H1 (cell line): Measurements from ENCODE around the gene CELF4. TPM values are rescaled to one million over a fixed set of nuclear protein-coding genes. Genes with fewer than 3 reads are reported as not detected.

Experiments
- CTCF ChIA-PET: fragments of 300-600 bp; sonication (Branson Sonifier 250); formaldehyde crosslinking; loops from one replicate; lab custom pipeline; 2021; ENCODE audit not compliant: partially characterized antibody; lab: Charles Lee
- POLR2A ChIA-PET: fragments of 300-600 bp; sonication (Branson Sonifier 250); formaldehyde crosslinking; loops from one replicate; lab custom pipeline; 2021; ENCODE audit warnings: inconsistent platforms; ENCODE audit not compliant: partially characterized antibody; lab: Charles Lee
- DNase-seq, 2 experiments: peaks; one replicate each; pipeline versions ENCODE4 v3.0.0 to v3.0.0-alpha.2; 2010 to 2022; ENCODE audit warnings: low spot score in 2 of 2, low read depth in 1 of 2, mixed read lengths in 1 of 2
- FAIRE-seq: peaks from 2 replicates; lab custom pipeline; 2011; peaks lifted over from hg19 to GRCh38; lab: Jason Lieb, UNC
- H2AFZ ChIP-seq: 2 replicates; pipeline ENCODE4 v1.8.1; 2012; ENCODE audit warnings: low read length, inconsistent platforms
- H2AK5ac ChIP-seq: 2 replicates; pipeline ENCODE4 v1.6.1; 2013; ENCODE audit warnings: low read depth, low read length
- H2BK120ac ChIP-seq: replicated peaks from 2 replicates; pipeline ENCODE3; 2013; ENCODE audit warnings: low read depth, low read length, inconsistent platforms
- H2BK12ac ChIP-seq: 2 replicates; pipeline ENCODE4 v1.6.1; 2013; ENCODE audit warnings: low read depth, low read length
- H2BK15ac ChIP-seq: 2 replicates; pipeline ENCODE4 v1.6.1; 2013; ENCODE audit warnings: low read length
- H2BK20ac ChIP-seq: 2 replicates; pipeline ENCODE4 v1.6.1; 2013; ENCODE audit warnings: low read length
- H2BK5ac ChIP-seq: 2 replicates; pipeline ENCODE4 v1.6.1; 2013; ENCODE audit warnings: low read depth, low read length
- H3K14ac ChIP-seq: 2 replicates; pipeline ENCODE4 v1.6.1; 2013; ENCODE audit warnings: inconsistent platforms; ENCODE audit not compliant: insufficient read length
- H3K18ac ChIP-seq: 2 replicates; pipeline ENCODE4 v1.6.1; 2013; ENCODE audit warnings: low read length; ENCODE audit errors: extremely low read depth
- H3K23ac ChIP-seq: 2 replicates; pipeline ENCODE4 v1.6.1; 2013; ENCODE audit warnings: inconsistent platforms; ENCODE audit not compliant: insufficient read length
- H3K23me2 ChIP-seq: 2 replicates; pipeline ENCODE4 v1.6.1; 2013; ENCODE audit warnings: low read depth, low read length
- H3K27ac ChIP-seq: 2 replicates; pipeline ENCODE4 v1.6.1; 2011; ENCODE audit warnings: low read depth, low read length, inconsistent platforms
- H3K27me3 ChIP-seq, 4 experiments: replicated peaks in 1 of 4; 1 replicate in 1 of 4; 2 replicates in 3 of 4; pipeline versions ENCODE4 v1.6.1 to v1.8.1; 2011 to 2013; ENCODE audit warnings: low read length in 3 of 4, mild to moderate bottlenecking in 3 of 4, inconsistent platforms in 2 of 4, mixed read lengths in 2 of 4, moderate library complexity in 1 of 4; ENCODE audit not compliant: control insufficient read depth in 3 of 4, insufficient read depth in 3 of 4; ENCODE audit errors: extremely low read depth in 1 of 4
- H3K36me3 ChIP-seq, 4 experiments: 2 replicates each; pipeline versions ENCODE4 v1.6.1 to v1.8.1; 2011 to 2013; ENCODE audit warnings: mild to moderate bottlenecking in 4 of 4, low read length in 3 of 4, moderate library complexity in 2 of 4, control low read depth in 1 of 4, inconsistent platforms in 1 of 4; ENCODE audit not compliant: insufficient read depth in 4 of 4, control insufficient read depth in 2 of 4
- H3K4ac ChIP-seq: replicated peaks from 2 replicates; pipeline ENCODE3; 2013; ENCODE audit warnings: low read length, low read depth, mixed read lengths, inconsistent platforms; ENCODE audit not compliant: insufficient read length
- H3K4me1 ChIP-seq, 4 experiments: replicated peaks in 1 of 4; 1 replicate in 1 of 4; 2 replicates in 3 of 4; pipeline versions ENCODE4 v1.6.1 to v1.8.1; 2011 to 2013; ENCODE audit warnings: low read length in 3 of 4, inconsistent platforms in 2 of 4, mixed read lengths in 1 of 4; ENCODE audit not compliant: insufficient read depth in 4 of 4, control insufficient read depth in 3 of 4
- H3K4me2 ChIP-seq, 2 experiments: 2 replicates each; pipeline versions ENCODE4 v1.6.1 to v1.8.1; 2011 to 2013; ENCODE audit warnings: low read depth in 2 of 2, low read length in 2 of 2, control low read depth in 1 of 2, inconsistent platforms in 1 of 2, mild to moderate bottlenecking in 1 of 2; ENCODE audit not compliant: insufficient read depth in 1 of 2
- H3K4me3 ChIP-seq, 4 experiments: fragments of 200-600, 300-600 bp in 1 of 4; sonication (generic), shearing (Covaris generic), sonication (Bioruptor Twin) in 1 of 4; 2 replicates each; pipeline versions ENCODE4 v1.5.1 to v1.8.1; 2011 to 2016; ENCODE audit warnings: low read length in 4 of 4, low read depth in 3 of 4, control low read depth in 2 of 4, inconsistent platforms in 2 of 4, mild to moderate bottlenecking in 2 of 4, mixed read lengths in 1 of 4, moderate library complexity in 1 of 4; ENCODE audit not compliant: insufficient read depth in 2 of 4; ENCODE audit errors: extremely low read depth in 1 of 4
- H3K56ac ChIP-seq: replicated peaks from 2 replicates; pipeline ENCODE3; 2013; ENCODE audit warnings: low read depth, mild to moderate bottlenecking, mixed read lengths, low read length, inconsistent platforms; ENCODE audit not compliant: insufficient read length
- H3K79me1 ChIP-seq: 2 replicates; pipeline ENCODE4 v1.6.1; 2013; ENCODE audit warnings: low read depth, low read length, control low read depth
- H3K79me2 ChIP-seq, 2 experiments: 2 replicates each; pipeline versions ENCODE4 v1.6.1 to v1.8.1; 2012 to 2013; ENCODE audit warnings: low read length in 2 of 2, mild to moderate bottlenecking in 2 of 2, inconsistent platforms in 1 of 2; ENCODE audit not compliant: insufficient read depth in 2 of 2, control insufficient read depth in 1 of 2
- H3K9ac ChIP-seq, 4 experiments: replicated peaks in 1 of 4; 1 replicate in 1 of 4; 2 replicates in 3 of 4; pipeline versions ENCODE4 v1.6.1 to v1.8.1; 2011 to 2013; ENCODE audit warnings: low read depth in 3 of 4, low read length in 3 of 4, control low read depth in 2 of 4, mild to moderate bottlenecking in 2 of 4, moderate library complexity in 2 of 4, inconsistent platforms in 1 of 4; ENCODE audit errors: extremely low read depth in 1 of 4
- H3K9me3 ChIP-seq, 2 experiments: 2 replicates each; pipeline versions ENCODE4 v1.6.1 to v1.8.1; 2012 to 2013; ENCODE audit warnings: mild to moderate bottlenecking in 2 of 2, moderate library complexity in 2 of 2, control low read depth in 1 of 2, inconsistent platforms in 1 of 2, low read depth in 1 of 2, low read length in 1 of 2, mixed read lengths in 1 of 2; ENCODE audit not compliant: insufficient read depth in 2 of 2
- H4K20me1 ChIP-seq, 2 experiments: replicated peaks in 1 of 2; 2 replicates each; pipeline versions ENCODE3 to v1.8.1; 2011 to 2013; ENCODE audit warnings: inconsistent platforms in 2 of 2, low read length in 2 of 2, mild to moderate bottlenecking in 1 of 2; ENCODE audit not compliant: insufficient read depth in 2 of 2, control insufficient read depth in 1 of 2
- H4K5ac ChIP-seq: 2 replicates; pipeline ENCODE4 v1.6.1; 2013; ENCODE audit warnings: low read length, low read depth, mixed read lengths, inconsistent platforms; ENCODE audit not compliant: insufficient read length
- H4K8ac ChIP-seq: 2 replicates; pipeline ENCODE4 v1.8.0; 2013; ENCODE audit warnings: mild to moderate bottlenecking, moderate library complexity, low read length, inconsistent platforms; ENCODE audit not compliant: insufficient read depth; ENCODE audit errors: extremely low read depth
- H4K91ac ChIP-seq: replicated peaks from 2 replicates; pipeline ENCODE3; 2013; ENCODE audit warnings: low read length, mixed read lengths, inconsistent platforms; ENCODE audit not compliant: insufficient read length
- BACH1 ChIP-seq: IDR thresholded peaks from 2 replicates; pipeline ENCODE4 v1.6.1; 2012; ENCODE audit warnings: low read length, improper control_type of control experiment
- BCL11A ChIP-seq, 2 experiments: IDR thresholded peaks; one replicate each; pipeline ENCODE4 v1.6.1; 2011; ENCODE audit warnings: low read depth in 2 of 2, low read length in 2 of 2, mild to moderate bottlenecking in 2 of 2
- KDM1A ChIP-seq: fragments of 200-600, 300-600 bp; sonication (generic); IDR thresholded peaks from 2 replicates; pipeline ENCODE4 v1.7.1; 2016; ENCODE audit warnings: mild to moderate bottlenecking, low read length, borderline replicate concordance
- KDM4A ChIP-seq: IDR thresholded peaks from one replicate; pipeline ENCODE4 v1.7.1; 2012; ENCODE audit warnings: low read depth, mild to moderate bottlenecking, moderate library complexity, low read length, inconsistent platforms; ENCODE audit not compliant: severe bottlenecking
- NRF1 ChIP-seq: IDR thresholded peaks from 2 replicates; pipeline ENCODE4 v1.6.1; 2011; ENCODE audit warnings: mild to moderate bottlenecking, low read depth, low read length, improper control_type of control experiment
- POLR2A ChIP-seq, 2 experiments: IDR thresholded peaks; 1 replicate in 1 of 2; 2 replicates in 1 of 2; pipeline ENCODE4 v1.6.1; 2011; ENCODE audit warnings: low read depth in 2 of 2, low read length in 2 of 2, mild to moderate bottlenecking in 2 of 2; ENCODE audit errors: control extremely low read depth in 1 of 2
- POU5F1 ChIP-seq: IDR thresholded peaks from 2 replicates; pipeline ENCODE4 v1.6.1; 2011; ENCODE audit warnings: low read depth, mild to moderate bottlenecking, low read length, moderate library complexity
- RBBP5 ChIP-seq: IDR thresholded peaks from 2 replicates; pipeline ENCODE4 v1.7.1; 2012; ENCODE audit warnings: low read depth, mild to moderate bottlenecking, inconsistent platforms, low read length, moderate library complexity, borderline replicate concordance
- RXRA ChIP-seq: IDR thresholded peaks from 2 replicates; pipeline ENCODE4 v1.6.1; 2011; ENCODE audit warnings: low read depth, mild to moderate bottlenecking, low read length, moderate library complexity; ENCODE audit not compliant: insufficient read depth
- TAF7 ChIP-seq: optimal IDR thresholded peaks from 2 replicates; pipeline ENCODE3; 2011; ENCODE audit warnings: low read depth, mild to moderate bottlenecking, inconsistent platforms, low read length, moderate library complexity, borderline replicate concordance
- TBP ChIP-seq: IDR thresholded peaks from 2 replicates; pipeline ENCODE4 v1.6.1; 2011; ENCODE audit warnings: low read depth, low read length, improper control_type of control experiment
- WGBS, 2 experiments: shearing (Covaris generic) in 1 of 2; methylation state at CpG; one replicate each; pipeline versions ENCODE4 v1.1.6 to v1.1.7; 2013 to 2015; ENCODE audit warnings: low lambda C conversion rate in 2 of 2, mixed read lengths in 2 of 2, inconsistent platforms in 1 of 2, low coverage in 1 of 2, missing lambda C conversion rate in 1 of 2; ENCODE audit not compliant: insufficient replicate concordance in 2 of 2, insufficient coverage in 1 of 2, insufficient read length in 1 of 2; ENCODE audit errors: extremely low coverage in 1 of 2, missing lambda C conversion rate in 1 of 2; 5-methylcytosine and 5-hydroxymethylcytosine counted together
- polyA plus RNA-seq, 7 experiments: library from polyadenylated mRNA; depleted of rRNA in 3 of 7; stranded (reverse) in 5 of 7; unstranded in 2 of 7; fragments of >200 nt in 5 of 7; fragments of 200-250 nt in 2 of 7; gene quantifications; 1 replicate in 5 of 7; 2 replicates in 1 of 7; 4 replicates in 1 of 7; pipeline versions ENCODE4 v1.2.1 to v1.2.3, GENCODE V29; 2011 to 2013; ENCODE audit warnings: missing spikeins in 2 of 7, mixed read lengths in 2 of 7
- total RNA-seq: library from RNA; stranded (reverse); fragmentation: NEBNext Ultra II Directional; extraction: Animal tissue kit (Norgen Biotek cat#: 25700); gene quantifications from 2 replicates; pipeline ENCODE4 v1.2.1, GENCODE V29; 2021
- TF ChIP-seq, protein P1 (sequence below): IDR thresholded peaks from 2 replicates; pipeline ENCODE4 v1.6.1; 2012; ENCODE audit warnings: low read length, inconsistent platforms

The CELF4 gene
- total and polyA plus RNA-seq, 2 of the 8 experiments (the other 6 are each of a cell fraction or from before 2014, with no cell fraction given): 1.6 to 3.4 TPM

DNA sequence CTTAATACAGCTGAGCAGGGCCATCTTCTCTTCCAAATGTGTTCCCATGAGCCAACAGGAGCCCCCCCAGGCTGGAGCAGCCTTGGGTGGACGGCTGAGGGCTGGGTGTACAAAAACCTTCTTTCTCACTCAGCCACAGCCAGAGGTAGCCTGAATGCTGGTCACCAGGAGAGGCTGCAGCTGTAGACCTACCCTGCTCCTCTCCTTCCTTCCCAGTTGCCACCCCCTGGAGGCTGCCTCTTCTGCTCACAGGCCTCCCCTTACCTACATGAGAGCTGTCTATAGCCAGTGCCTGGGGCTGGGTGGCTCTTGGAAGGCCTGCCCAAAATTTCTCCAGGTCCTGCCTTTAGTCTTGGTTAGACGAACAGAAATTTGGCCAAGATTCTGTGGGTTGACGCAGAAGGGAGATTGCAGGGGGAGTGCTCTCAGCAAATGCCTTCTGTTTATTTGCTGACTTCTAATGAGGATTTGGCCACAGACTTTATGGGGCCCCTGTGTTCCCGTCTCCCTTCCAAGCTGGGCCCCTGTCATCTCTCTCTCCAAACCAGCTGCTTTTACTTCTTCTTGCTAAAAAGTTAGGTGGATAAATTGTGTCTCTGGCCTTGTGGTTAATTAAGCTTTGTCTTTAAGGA lies 18.3 kb downstream of the CELF4 start:
- Histone ChIP-seq H4K5ac (no peak overlapping the region), H4K91ac (no peak overlapping the region), H3K79me2 (no peaks in the 10 kb centered on the region), H2BK20ac (no peak overlapping the region), H3K79me1 (no peaks in the 10 kb centered on the region), H2BK5ac (no peak overlapping the region), H3K36me3 (no peaks in the 10 kb centered on the region), H2AFZ (no peak overlapping the region), H2BK120ac (no peak overlapping the region), H3K27ac (no peak overlapping the region), H3K27me3 (no peaks in the 10 kb centered on the region), H3K9me3 (no peaks in the 10 kb centered on the region), H3K4ac (no peak overlapping the region), H2AK5ac (no peak overlapping the region), H3K18ac (no peak overlapping the region), H3K4me2 (no peak overlapping the region), H3K9ac (no peak overlapping the region), H2BK12ac (no peak overlapping the region), H3K14ac (no peak overlapping the region), H3K4me3 (no peak overlapping the region), H4K20me1 (no peaks in the 10 kb centered on the region), H3K56ac (no peak overlapping the region), H2BK15ac (no peak overlapping the region), H3K23ac (no peak overlapping the region), H3K23me2 (no peaks in the 10 kb centered on the region; the same call in 1 of the 2 replicates), H3K4me1 (no peaks in the 10 kb centered on the region; a peak in 1 of 7 replicates), H4K8ac (no peak overlapping the region)
- WGBS, 2 experiments: 85% methylated on average over 4 of the region's 4 CpGs; no CpG with 5 or more reads in 1 of the 2 experiments
- no peak for DNase-seq
- FAIRE-seq: no peak
- POLR2A ChIA-PET: interaction anchor here (0.8 kb wide), 1 partner anchor 10 kb away, joined by 3 read pairs; no protein-coding TSS in a partner anchor
- CTCF ChIA-PET: interaction anchor here (0.6 to 2.2 kb wide), 11 partner anchors 9 to 231 kb away, joined by 3 to 11 read pairs (median 3); no protein-coding TSS in a partner anchor
- TF ChIP-seq, protein P1, sequence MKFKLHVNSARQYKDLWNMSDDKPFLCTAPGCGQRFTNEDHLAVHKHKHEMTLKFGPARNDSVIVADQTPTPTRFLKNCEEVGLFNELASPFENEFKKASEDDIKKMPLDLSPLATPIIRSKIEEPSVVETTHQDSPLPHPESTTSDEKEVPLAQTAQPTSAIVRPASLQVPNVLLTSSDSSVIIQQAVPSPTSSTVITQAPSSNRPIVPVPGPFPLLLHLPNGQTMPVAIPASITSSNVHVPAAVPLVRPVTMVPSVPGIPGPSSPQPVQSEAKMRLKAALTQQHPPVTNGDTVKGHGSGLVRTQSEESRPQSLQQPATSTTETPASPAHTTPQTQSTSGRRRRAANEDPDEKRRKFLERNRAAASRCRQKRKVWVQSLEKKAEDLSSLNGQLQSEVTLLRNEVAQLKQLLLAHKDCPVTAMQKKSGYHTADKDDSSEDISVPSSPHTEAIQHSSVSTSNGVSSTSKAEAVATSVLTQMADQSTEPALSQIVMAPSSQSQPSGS: no peak
- no peak for TF ChIP-seq RXRA
- TF ChIP-seq TAF7: no peak
- no peak for TF ChIP-seq RBBP5
- no peak for TF ChIP-seq KDM1A
- no peak for TF ChIP-seq BACH1
- no peak for TF ChIP-seq BCL11A (IDR thresholded peaks at IDR 0.05; ENCODE audit: low read depth in 2 of 2, low read length in 2 of 2)
- no peak for TF ChIP-seq TBP
- TF ChIP-seq NRF1: no peak
- TF ChIP-seq KDM4A: no peak
- no peak for TF ChIP-seq POU5F1
- no peak for TF ChIP-seq POLR2A (IDR thresholded peaks at IDR 0.05; ENCODE audit: control extremely low read depth in 1 of 2, low read depth in 2 of 2, low read length in 2 of 2)
